GM18858 (cell line): ENCODE data around the gene RANBP1.

Experiments
- ATAC-seq: cut with Tn5 transposase; IDR thresholded peaks from one replicate; pipeline ENCODE4 v1.9.1; 2021; ENCODE audit not compliant: unreplicated experiment

Gene RANBP1

GRCh38 chr22:20135806-20136602 lies 20.1 kb downstream of the RANBP1 start:
- ATAC-seq: no peak

DNA sequence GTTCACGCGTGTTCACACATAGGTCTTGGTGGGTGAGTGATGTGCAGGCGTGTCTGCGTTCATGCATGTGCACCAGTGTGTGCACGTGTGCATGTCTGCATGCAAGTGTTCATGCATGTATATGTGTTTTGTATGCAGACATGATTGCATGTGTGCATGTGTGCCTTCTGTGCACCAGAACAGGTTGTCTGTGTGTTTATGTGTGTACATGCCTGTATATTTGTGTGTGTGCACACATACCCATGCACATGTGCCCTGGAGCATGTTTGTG lies 20.6 kb downstream of the RANBP1 start:
- ATAC-seq: no peak

DNA sequence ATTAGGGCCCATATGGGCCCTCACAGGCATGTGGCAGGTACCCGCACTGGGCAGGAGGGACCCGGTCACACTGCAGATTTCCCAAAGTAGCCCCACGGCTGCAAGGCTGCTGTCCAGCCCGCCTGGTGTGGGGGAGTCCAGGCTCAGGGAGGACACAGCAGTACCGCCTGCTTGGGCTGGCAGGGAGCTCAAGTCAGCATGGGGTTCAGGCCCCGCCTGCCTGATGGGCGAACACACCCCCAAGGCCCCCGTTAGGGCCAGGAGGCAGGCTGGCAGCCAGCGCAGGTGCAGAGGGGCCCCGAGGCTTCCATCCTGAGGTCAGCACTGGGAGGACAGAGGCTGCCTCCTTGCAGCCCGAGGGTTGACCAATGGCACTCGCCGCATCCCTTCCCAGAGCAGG lies 21.2 kb downstream of the RANBP1 start:
- ATAC-seq: no peak

DNA sequence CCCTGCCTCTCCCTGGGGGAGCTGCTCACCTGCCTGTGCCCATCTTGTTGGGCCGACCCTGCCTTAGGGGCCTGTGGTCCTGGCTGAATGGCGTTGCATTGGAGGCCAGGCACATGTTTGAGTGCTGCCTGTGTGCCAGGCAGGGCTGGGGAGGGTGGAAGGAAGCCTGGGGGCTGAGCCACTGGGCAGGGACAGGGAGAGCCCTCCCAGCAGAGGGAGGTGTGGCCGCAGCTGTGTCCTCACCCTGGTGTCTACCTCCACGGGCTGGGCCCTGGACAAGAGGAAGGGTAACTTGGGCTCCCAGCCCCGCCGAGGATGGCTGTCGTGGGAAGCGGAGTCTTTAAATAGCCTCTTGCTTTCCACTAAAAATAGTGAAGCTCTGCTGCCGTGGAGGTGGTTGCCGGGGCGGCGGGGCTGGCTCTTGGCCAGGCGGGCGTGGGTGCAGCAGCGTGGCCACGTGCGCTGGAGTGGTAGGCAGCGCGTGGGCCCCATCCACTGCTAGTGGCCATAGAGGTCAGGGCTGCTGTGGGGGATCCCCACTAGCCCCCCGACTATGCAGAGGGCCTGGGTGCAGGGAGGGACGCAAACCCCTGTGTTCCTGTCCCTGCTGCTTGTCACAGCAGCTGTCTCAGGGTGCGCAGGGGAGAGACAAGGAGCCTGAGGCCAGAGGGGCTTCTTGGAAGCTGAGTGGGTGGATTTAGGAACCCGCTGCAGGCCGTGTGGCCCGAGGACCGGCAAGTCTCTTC lies 21.9 kb downstream of the RANBP1 start:
- ATAC-seq: no peak

DNA sequence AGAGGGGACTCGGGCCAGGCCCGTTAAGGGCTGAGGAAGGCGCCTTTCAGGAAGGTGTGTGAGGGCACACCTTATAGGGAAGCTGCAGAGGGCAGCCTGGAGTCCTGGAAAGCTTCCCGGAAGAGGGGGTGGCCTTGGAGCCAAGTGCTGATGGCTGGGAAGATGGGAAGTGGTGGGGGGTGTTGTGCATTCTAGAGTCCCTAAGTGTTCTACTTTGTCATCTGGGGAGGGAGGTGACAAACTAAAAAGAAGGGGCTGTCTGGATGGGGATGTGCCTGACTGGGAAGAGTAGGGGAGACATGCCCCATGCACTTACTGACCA lies 22.5 kb downstream of the RANBP1 start:
- no peak for ATAC-seq

DNA sequence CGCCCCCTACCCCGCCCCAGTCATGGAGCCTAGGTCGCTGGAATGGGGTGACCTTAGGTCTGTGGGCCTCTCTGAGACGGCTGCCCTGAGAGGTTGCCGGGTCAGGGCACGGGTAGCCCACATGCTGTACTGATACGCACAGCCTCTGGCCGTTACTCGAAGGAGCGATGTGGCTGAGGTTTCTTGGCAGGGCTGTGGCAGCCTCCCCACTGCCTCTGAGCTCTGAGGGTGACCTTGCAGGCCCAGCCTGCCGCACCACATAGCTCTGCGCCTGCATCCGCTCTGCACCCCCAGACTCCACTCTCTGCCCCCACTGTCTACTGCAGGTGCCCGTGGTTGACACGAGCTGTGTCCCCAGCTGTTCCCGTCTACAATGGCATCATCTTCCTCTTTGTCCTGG lies 23.0 kb downstream of the RANBP1 start:
- no peak for ATAC-seq

GRCh38 chr22:20139391-20140106 lies 23.6 kb downstream of the RANBP1 start:
- ATAC-seq: no peak

DNA sequence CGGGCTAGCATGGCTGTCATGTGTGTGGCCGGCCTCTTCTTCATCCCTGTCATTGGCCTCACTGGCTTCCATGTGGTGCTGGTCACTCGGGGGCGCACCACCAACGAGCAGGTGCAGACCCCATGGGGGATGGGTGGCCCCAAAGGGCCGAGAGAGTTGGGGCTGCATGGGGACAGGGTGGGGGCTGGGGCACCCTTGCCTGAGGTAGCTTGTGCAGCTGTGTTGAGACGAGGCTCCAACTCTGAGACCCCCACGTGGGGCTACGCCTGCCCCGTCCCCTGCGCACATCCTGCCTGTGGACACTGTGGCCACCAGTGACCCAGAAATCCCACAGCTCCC lies 24.2 kb downstream of the RANBP1 start:
- no peak for ATAC-seq

- no peak for ATAC-seq
These were observed 24.6 kb downstream of the RANBP1 start for GRCh38 chr22:20140521-20140964.

DNA sequence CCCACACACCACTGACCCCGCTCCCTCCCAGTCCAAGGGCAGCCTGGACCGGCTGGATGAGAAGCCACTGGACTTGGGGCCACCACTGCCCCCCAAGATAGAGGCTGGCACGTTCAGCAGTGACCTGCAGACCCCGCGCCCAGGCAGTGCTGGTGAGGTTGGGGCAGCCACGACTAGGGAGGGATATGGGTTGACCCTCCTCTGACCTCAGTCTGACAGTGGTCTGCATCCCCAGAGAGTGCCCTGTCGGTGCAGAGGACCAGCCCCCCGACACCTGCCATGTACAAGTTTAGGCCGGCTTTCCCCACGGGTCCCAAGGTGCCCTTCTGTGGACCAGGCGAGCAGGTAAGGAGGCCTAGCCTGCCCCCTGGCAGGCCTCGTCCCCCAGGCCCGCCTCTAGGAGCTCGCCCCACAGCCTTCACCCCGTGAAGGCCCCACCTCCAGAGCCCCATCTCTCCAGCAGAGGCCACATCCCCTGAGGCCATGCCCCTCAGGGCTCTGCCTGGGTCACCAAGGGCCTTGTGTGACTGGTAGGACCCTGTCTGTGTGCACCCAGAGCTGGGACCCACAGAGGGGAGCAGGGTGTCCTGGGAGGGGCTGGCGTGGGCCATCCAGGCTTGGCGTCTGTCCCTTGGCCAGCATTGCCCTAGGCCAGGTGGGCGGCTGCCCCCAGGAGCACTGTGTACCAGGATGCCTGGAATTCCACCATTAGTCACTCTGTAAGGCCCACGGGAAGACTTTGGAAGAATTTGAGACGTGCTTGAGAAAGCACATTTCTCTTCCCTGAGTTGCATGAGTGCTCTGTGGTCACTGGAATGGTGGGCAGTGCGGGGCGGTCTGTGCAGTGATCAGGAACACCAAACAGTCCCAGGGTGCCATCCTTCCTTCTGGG lies 25.5 kb downstream of the RANBP1 start:
- no peak for ATAC-seq

GRCh38 chr22:20142711-20143621 lies 27.1 kb downstream of the RANBP1 start:
- no peak for ATAC-seq

- ATAC-seq: no peak
These were observed 28.2 kb downstream of the RANBP1 start for GRCh38 chr22:20143883-20144665.

DNA sequence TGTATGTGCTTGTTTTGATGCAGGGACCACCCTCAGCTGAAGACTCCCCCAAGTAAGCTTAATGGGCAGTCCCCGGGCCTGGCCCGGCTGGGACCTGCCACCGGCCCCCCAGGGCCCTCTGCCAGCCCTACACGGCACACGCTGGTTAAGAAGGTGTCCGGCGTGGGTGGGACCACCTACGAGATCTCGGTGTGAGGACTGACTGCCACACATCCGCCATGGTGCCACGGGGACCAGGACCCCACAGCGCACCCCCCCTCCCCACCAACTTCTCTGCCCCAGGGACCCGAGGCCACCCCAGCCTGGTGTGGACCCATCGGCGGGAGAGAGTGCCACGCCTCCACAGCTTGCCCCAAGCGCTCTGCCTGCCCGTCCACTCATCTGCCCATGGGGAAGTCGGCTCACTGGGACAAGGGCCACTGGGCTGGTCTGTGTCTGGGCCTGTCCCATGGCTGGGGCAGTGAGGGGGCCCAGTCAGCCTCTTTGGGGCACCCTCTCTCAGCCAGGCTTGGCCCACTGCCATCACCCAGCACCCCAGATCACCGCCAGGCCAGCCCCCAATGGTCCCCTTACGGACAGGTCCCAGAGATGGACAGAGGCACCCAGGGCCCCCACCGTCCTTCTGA lies 29.4 kb downstream of the RANBP1 start:
- ATAC-seq: no peak

DNA sequence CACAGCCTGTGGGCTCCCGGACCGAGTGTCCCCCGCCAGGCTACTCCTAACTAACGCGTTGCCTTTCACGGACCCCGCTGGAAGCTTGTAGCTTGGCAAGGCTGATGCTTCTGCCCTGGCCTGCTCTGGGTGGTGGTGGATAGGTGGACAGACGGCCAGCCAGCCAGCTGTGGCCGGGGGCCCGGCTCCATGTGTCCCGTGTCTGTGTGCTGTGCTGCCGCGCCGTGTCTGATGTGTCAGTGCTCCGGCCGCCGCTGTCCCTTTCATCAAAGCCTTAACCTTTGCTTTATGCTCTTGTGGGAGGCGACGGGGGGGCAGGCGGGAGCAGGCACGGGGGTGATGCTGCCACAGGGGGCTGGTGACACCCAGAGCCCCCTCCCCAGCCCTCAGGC lies 29.9 kb downstream of the RANBP1 start:
- no peak for ATAC-seq

DNA sequence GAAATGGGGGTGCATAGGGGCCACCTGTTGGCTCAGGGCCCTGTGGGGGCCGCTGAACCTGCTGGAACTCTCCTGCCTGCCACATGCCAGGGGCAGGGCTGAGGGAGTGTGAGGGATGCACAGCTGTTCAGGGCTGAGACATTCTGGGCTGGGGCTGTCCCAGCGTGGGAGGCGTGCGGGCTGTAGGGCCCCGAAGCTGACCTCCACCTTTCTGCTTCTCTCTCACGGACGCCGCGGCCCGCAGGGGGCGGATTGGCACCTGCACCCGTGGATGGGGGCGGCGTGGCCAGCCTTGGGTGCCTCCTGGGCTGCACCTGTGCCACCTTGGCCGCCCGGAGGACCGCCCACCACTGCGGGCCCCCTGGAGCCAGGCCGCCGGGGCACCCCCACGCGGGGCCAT lies 30.9 kb downstream of the RANBP1 start:
- ATAC-seq: no peak

DNA sequence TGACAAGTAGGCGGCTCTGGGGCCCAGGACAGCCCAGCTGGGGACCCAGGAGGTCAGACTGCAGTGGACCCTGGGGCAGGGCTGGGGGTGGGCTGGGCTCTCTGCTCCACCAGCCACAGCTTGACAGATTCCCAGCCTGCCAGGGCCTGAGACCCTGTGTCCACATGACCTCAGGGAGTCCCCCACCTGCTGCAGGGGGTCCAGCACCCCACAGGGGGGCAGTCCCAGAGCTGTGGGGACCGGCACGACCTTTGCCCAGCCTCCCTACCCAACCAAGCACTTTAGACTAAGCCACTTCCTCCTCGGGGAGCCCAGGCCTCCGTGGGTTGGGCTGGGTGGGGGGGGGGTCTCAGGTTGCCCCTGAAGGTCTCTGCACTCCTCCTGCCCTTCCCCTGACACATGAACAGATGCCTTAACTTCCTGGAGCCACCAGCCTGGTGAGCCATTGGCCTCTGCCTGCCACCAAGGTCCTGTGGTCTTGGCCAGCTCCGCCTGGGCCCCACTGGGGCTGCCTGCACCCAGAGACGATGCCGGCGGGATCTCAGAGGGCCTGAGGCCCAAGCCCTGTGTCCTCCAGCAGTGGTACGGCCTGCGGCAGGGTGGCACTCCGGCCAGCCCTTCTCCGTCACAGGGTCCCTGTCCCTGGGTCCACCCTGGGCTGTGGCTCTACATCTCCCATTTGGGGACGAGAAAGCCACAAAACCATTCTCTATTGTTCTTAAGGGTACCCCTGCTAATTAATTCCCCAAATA lies 31.5 kb downstream of the RANBP1 start:
- no peak for ATAC-seq

DNA sequence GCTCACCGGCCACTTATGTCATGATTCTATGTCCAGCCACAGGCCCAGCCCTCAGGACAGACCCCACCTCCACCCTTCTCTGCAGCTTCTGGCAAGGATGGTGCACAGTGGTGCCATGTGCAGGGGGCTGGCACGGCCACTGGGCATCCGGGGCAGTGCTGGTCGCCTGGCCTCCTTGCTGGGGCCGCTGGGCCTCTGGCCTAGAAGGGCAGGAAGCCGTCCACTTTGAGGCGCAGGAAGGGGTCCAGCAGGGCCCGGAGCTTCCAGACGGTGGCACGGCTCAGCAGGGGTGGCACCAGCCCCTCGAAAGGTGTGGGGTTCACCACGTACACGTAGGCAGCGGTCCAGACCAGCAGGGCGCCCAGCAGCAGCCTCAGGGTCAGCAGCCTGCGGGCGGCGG lies 32.5 kb downstream of the RANBP1 start:
- no peak for ATAC-seq
